ENCODE results near the gene UST. TPM values are rescaled to one million over a fixed set of nuclear protein-coding genes. Genes with fewer than 3 reads are reported as not detected.

Gene UST
- total and polyA plus RNA-seq, 7 donors: 0.79 to 2.6 (median 2.0) TPM

GRCh38 chr6:149031201-149031858, 284.5 kb downstream of the UST start:
- Histone ChIP-seq H3K27me3 (ENCODE audit: insufficient read depth in 3 of 3, low read length in 2 of 3) (no peaks in the 10 kb centered on the region), H3K36me3 (ENCODE audit: insufficient read depth in 1 of 2, low read depth in 1 of 2) (no peaks in the 10 kb centered on the region), H3K4me1 (no peaks in the 10 kb centered on the region), H3K27ac (no peak overlapping the region), H3K9me3 (no peaks in the 10 kb centered on the region), H3K4me3 (no peak overlapping the region)
- no peak for TF ChIP-seq CTCF (IDR thresholded peaks at IDR 0.05)
- DNase-seq: no peak
- intact Hi-C loops (cut with DNase I): loop anchor here (5.0 to 10.0 kb wide), 3 partner anchors 46 to 1133 kb away; no protein-coding TSS in a partner anchor
- no peak for ATAC-seq
- WGBS, 3 donors: 84 to 96% (median 89%) methylated on average over 4 of the region's 4 CpGs

DNA sequence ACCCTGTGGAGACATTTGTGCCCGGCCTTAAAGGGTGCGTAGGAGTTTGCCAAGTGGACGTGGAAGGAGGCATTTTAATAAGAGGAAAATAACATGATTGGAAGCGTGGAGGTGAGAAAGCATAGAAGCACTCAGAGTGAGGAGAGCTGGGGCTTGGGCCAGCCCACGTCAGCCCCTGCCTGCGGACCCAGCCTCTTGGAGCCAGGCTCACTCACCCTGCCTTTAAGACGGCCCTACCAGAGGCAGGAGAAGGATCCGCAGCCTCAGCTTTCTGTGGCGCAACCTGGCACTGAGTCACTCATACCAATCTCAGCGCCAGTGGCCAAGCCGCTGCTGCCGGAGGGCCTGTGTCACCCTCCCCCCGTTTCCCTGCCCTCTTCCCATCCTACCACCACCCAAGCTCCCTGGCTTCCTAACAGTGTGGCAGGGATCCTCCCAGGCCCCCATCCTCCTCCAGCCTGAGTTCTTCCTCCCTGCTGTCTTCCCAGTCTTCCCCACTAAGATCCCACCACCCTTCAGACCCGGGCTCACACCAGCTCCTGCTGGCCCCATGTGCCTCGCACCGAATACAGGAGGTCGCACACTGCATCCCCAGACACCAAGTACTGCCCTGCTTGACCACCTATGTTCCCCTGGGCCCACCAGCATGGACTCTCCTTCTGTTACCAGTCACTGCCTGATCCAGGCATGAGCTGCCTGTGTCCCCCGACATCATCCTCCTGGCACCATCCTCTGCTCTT, 285.2 kb downstream of the UST start:
- intact Hi-C loops (cut with DNase I): loop anchor here (5.0 to 10.0 kb wide), 3 partner anchors 45 to 1133 kb away; no protein-coding TSS in a partner anchor
- no peak for DNase-seq
- no peak for TF ChIP-seq CTCF (IDR thresholded peaks at IDR 0.05)
- H3K36me3 ChIP-seq (ENCODE audit: insufficient read depth in 1 of 2, low read depth in 1 of 2): no peaks in the 10 kb centered on the region
- H3K27ac ChIP-seq: no peak overlapping the region
- H3K9me3 ChIP-seq: no peaks in the 10 kb centered on the region
- 86 to 92% (median 90%) methylated on average over 16 to 18 of the region's 18 CpGs for WGBS, 3 donors
- ATAC-seq: peak in 1 of 4 donors; percentile 22
- no peak overlapping the region for H3K4me3 ChIP-seq
- no peaks in the 10 kb centered on the region for H3K27me3 ChIP-seq (ENCODE audit: insufficient read depth in 3 of 3, low read length in 2 of 3)
- H3K4me1 ChIP-seq: no peaks in the 10 kb centered on the region

DNA sequence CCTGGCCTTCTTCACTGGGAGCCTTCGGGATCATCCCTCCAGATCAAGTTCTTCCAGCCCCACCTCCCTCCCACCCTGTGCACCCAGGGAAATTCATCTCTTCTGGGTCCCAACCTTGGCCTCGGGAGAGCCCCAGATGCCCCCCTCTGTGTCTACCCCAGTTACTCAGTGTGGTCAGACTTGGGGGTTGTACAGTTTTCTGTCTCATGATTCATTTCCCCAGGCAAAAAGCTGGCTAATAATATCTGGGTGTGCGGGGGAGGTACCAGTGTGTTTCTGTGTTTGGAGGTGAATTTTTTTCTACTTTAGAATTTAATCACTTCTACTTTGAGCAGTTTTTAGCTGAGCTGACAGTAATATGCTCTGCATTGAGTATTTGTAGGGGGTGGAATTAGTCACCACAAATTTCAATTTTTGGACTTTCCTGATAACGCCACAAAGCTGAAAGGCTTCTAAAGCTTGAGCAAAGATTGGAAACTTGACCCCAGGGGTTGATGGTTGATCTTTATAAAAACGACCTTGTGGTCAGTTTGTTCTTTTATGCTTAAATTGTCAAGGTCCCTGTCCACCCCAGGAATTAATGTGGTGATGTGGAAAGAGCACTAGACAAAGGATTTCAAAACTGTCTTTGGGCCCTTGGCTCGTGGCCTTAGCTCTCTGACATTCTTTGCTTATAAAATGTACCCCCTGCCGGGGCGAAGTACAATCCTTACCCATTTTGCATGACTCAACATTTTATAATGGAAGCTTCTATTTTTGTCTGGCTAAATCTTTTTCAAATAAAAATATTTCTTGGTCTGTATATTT, 286.0 kb downstream of the UST start:
- ATAC-seq (peak in 1 of 4 donors; percentile 30), DNase-seq (no peak)
- Histone ChIP-seq H3K4me3 (no peak overlapping the region), H3K27me3 (ENCODE audit: insufficient read depth in 3 of 3, low read length in 2 of 3) (no peaks in the 10 kb centered on the region), H3K9me3 (no peaks in the 10 kb centered on the region), H3K4me1 (no peaks in the 10 kb centered on the region), H3K36me3 (ENCODE audit: insufficient read depth in 1 of 2, low read depth in 1 of 2) (no peaks in the 10 kb centered on the region), H3K27ac (no peak overlapping the region)
- WGBS, 3 donors: 53 to 69% (median 55%) methylated on average over 8 of the region's 8 CpGs
- TF ChIP-seq CTCF (IDR thresholded peaks at IDR 0.05): no peak
- intact Hi-C loops (cut with DNase I): loop anchor here (5.0 to 10.0 kb wide), 3 partner anchors 44 to 1132 kb away; no protein-coding TSS in a partner anchor

DNA sequence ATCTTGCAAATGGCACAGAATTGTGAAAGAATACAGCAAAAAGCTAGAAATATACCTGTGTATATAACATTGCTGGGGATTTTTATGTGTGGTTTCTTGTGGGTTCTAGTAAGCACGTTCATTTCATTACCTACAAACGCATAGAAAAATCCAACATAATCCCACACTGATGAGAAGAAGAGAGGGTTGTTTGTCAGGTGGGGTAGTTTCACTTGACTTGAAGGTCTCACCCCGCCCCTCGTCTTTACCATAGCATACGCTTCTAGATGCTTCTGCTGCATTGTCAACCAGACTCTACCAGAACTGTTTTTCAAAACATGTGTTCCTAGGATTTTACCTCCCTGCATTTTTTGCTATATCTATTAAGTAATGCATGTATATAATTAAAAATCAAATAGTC, 286.6 kb downstream of the UST start:
- Histone ChIP-seq H3K4me1 (no peaks in the 10 kb centered on the region), H3K27me3 (ENCODE audit: insufficient read depth in 3 of 3, low read length in 2 of 3) (no peaks in the 10 kb centered on the region), H3K9me3 (no peaks in the 10 kb centered on the region), H3K27ac (no peak overlapping the region), H3K36me3 (ENCODE audit: insufficient read depth in 1 of 2, low read depth in 1 of 2) (no peaks in the 10 kb centered on the region), H3K4me3 (no peak overlapping the region)
- 71 to 86% (median 81%) methylated on average over 5 of the region's 5 CpGs for WGBS, 3 donors
- DNase-seq: no peak
- no peak for ATAC-seq
- TF ChIP-seq CTCF (IDR thresholded peaks at IDR 0.05): no peak
- intact Hi-C loops (cut with DNase I): loop anchor here (5.0 to 10.0 kb wide), 3 partner anchors 44 to 1131 kb away; no protein-coding TSS in a partner anchor

All from psoas muscle (tissue), 8 donors.